Suppressor macrophage treated with lipopolysaccharide for 4 hours (primary cell): ENCODE results near the gene DHRS3.

Source experiments
- DNase-seq: peaks from one replicate; pipeline ENCODE4 v3.0.0-alpha.2; 2020

Gene DHRS3

GRCh38 chr1:12637693-12638092 lies 19.7 kb upstream of the DHRS3 start:
- no peak for DNase-seq

- DNase-seq, result no peak
Observed at GRCh38 chr1:12636098-12636950, 18.3 kb upstream of the DHRS3 start.

- DNase-seq, result no peak
Observed at GRCh38 chr1:12634696-12635202, 16.7 kb upstream of the DHRS3 start.

GRCh38 chr1:12634156-12634555 lies 16.1 kb upstream of the DHRS3 start:
- no peak for DNase-seq

- DNase-seq, result no peak
Observed at GRCh38 chr1:12631571-12631970, 13.6 kb upstream of the DHRS3 start.

GRCh38 chr1:12630946-12631530 lies 13.0 kb upstream of the DHRS3 start:
- peak; percentile 44 for DNase-seq

- no peak for DNase-seq
Observed at GRCh38 chr1:12629985-12630760, 12.2 kb upstream of the DHRS3 start.

- DNase-seq, result no peak
Observed at GRCh38 chr1:12629511-12629956, 11.5 kb upstream of the DHRS3 start.

- no peak for DNase-seq
Observed at GRCh38 chr1:12627296-12627695, 9.3 kb upstream of the DHRS3 start.

- no peak for DNase-seq
Observed at GRCh38 chr1:12626888-12627287, 8.9 kb upstream of the DHRS3 start.

- no peak for DNase-seq
Observed at GRCh38 chr1:12625276-12625675, 7.3 kb upstream of the DHRS3 start.

GRCh38 chr1:12622506-12622905 lies 4.5 kb upstream of the DHRS3 start:
- no peak for DNase-seq

- DNase-seq, result no peak
Observed at GRCh38 chr1:12621346-12622335, 3.6 kb upstream of the DHRS3 start.

- DNase-seq, result no peak
Observed at GRCh38 chr1:12620931-12621330, 2.9 kb upstream of the DHRS3 start.

- no peak for DNase-seq
Observed at GRCh38 chr1:12620488-12620865, 2.5 kb upstream of the DHRS3 start.

- peak; percentile 91 for DNase-seq
Observed at GRCh38 chr1:12619792-12620487, 1.9 kb upstream of the DHRS3 start.

- DNase-seq, result peak; percentile 68
Observed at GRCh38 chr1:12618965-12619791, 1.2 kb upstream of the DHRS3 start.

- no peak for DNase-seq
Observed at GRCh38 chr1:12618661-12618964, 603 bp upstream of the DHRS3 start.

GRCh38 chr1:12617511-12617900 lies 504 bp downstream of the DHRS3 start:
- no peak for DNase-seq

GRCh38 chr1:12616709-12617373 lies 1.2 kb downstream of the DHRS3 start:
- peak; percentile 52 for DNase-seq
